H1 (cell line): ENCODE measurements around the gene MEMO1. TPM values are rescaled to one million over a fixed set of nuclear protein-coding genes. Genes with fewer than 3 reads are reported as not detected.
A peak's percentile ranks its signal among the peaks of the same experiment; 100 is the strongest.

Experiments used
- CTCF ChIA-PET: fragments of 300-600 bp; sonication (Branson Sonifier 250); formaldehyde crosslinking; loops from one replicate; lab custom pipeline; 2021; ENCODE audit not compliant: partially characterized antibody; lab: Charles Lee
- POLR2A ChIA-PET: fragments of 300-600 bp; sonication (Branson Sonifier 250); formaldehyde crosslinking; loops from one replicate; lab custom pipeline; 2021; ENCODE audit warnings: inconsistent platforms; ENCODE audit not compliant: partially characterized antibody; lab: Charles Lee
- DNase-seq, 2 experiments: peaks; one replicate each; pipeline versions ENCODE4 v3.0.0 to v3.0.0-alpha.2; 2010 to 2022; ENCODE audit warnings: low spot score in 2 of 2, low read depth in 1 of 2, mixed read lengths in 1 of 2
- FAIRE-seq: peaks from 2 replicates; lab custom pipeline; 2011; peaks lifted over from hg19 to GRCh38; lab: Jason Lieb, UNC
- H2AFZ ChIP-seq: 2 replicates; pipeline ENCODE4 v1.8.1; 2012; ENCODE audit warnings: low read length, inconsistent platforms
- H2AK5ac ChIP-seq: 2 replicates; pipeline ENCODE4 v1.6.1; 2013; ENCODE audit warnings: low read depth, low read length
- H2BK120ac ChIP-seq: replicated peaks from 2 replicates; pipeline ENCODE3; 2013; ENCODE audit warnings: low read depth, low read length, inconsistent platforms
- H2BK12ac ChIP-seq: 2 replicates; pipeline ENCODE4 v1.6.1; 2013; ENCODE audit warnings: low read depth, low read length
- H2BK15ac ChIP-seq: 2 replicates; pipeline ENCODE4 v1.6.1; 2013; ENCODE audit warnings: low read length
- H2BK20ac ChIP-seq: 2 replicates; pipeline ENCODE4 v1.6.1; 2013; ENCODE audit warnings: low read length
- H2BK5ac ChIP-seq: 2 replicates; pipeline ENCODE4 v1.6.1; 2013; ENCODE audit warnings: low read depth, low read length
- H3K14ac ChIP-seq: 2 replicates; pipeline ENCODE4 v1.6.1; 2013; ENCODE audit warnings: inconsistent platforms; ENCODE audit not compliant: insufficient read length
- H3K18ac ChIP-seq: 2 replicates; pipeline ENCODE4 v1.6.1; 2013; ENCODE audit warnings: low read length; ENCODE audit errors: extremely low read depth
- H3K23ac ChIP-seq: 2 replicates; pipeline ENCODE4 v1.6.1; 2013; ENCODE audit warnings: inconsistent platforms; ENCODE audit not compliant: insufficient read length
- H3K23me2 ChIP-seq: 2 replicates; pipeline ENCODE4 v1.6.1; 2013; ENCODE audit warnings: low read depth, low read length
- H3K27ac ChIP-seq: 2 replicates; pipeline ENCODE4 v1.6.1; 2011; ENCODE audit warnings: low read depth, low read length, inconsistent platforms
- H3K27me3 ChIP-seq, 4 experiments: replicated peaks in 1 of 4; 1 replicate in 1 of 4; 2 replicates in 3 of 4; pipeline versions ENCODE4 v1.6.1 to v1.8.1; 2011 to 2013; ENCODE audit warnings: low read length in 3 of 4, mild to moderate bottlenecking in 3 of 4, inconsistent platforms in 2 of 4, mixed read lengths in 2 of 4, moderate library complexity in 1 of 4; ENCODE audit not compliant: control insufficient read depth in 3 of 4, insufficient read depth in 3 of 4; ENCODE audit errors: extremely low read depth in 1 of 4
- H3K36me3 ChIP-seq, 4 experiments: 2 replicates each; pipeline versions ENCODE4 v1.6.1 to v1.8.1; 2011 to 2013; ENCODE audit warnings: mild to moderate bottlenecking in 4 of 4, low read length in 3 of 4, moderate library complexity in 2 of 4, control low read depth in 1 of 4, inconsistent platforms in 1 of 4; ENCODE audit not compliant: insufficient read depth in 4 of 4, control insufficient read depth in 2 of 4
- H3K4ac ChIP-seq: replicated peaks from 2 replicates; pipeline ENCODE3; 2013; ENCODE audit warnings: low read length, low read depth, mixed read lengths, inconsistent platforms; ENCODE audit not compliant: insufficient read length
- H3K4me1 ChIP-seq, 4 experiments: replicated peaks in 1 of 4; 1 replicate in 1 of 4; 2 replicates in 3 of 4; pipeline versions ENCODE4 v1.6.1 to v1.8.1; 2011 to 2013; ENCODE audit warnings: low read length in 3 of 4, inconsistent platforms in 2 of 4, mixed read lengths in 1 of 4; ENCODE audit not compliant: insufficient read depth in 4 of 4, control insufficient read depth in 3 of 4
- H3K4me2 ChIP-seq, 2 experiments: 2 replicates each; pipeline versions ENCODE4 v1.6.1 to v1.8.1; 2011 to 2013; ENCODE audit warnings: low read depth in 2 of 2, low read length in 2 of 2, control low read depth in 1 of 2, inconsistent platforms in 1 of 2, mild to moderate bottlenecking in 1 of 2; ENCODE audit not compliant: insufficient read depth in 1 of 2
- H3K4me3 ChIP-seq, 4 experiments: fragments of 200-600, 300-600 bp in 1 of 4; sonication (generic), shearing (Covaris generic), sonication (Bioruptor Twin) in 1 of 4; 2 replicates each; pipeline versions ENCODE4 v1.5.1 to v1.8.1; 2011 to 2016; ENCODE audit warnings: low read length in 4 of 4, low read depth in 3 of 4, control low read depth in 2 of 4, inconsistent platforms in 2 of 4, mild to moderate bottlenecking in 2 of 4, mixed read lengths in 1 of 4, moderate library complexity in 1 of 4; ENCODE audit not compliant: insufficient read depth in 2 of 4; ENCODE audit errors: extremely low read depth in 1 of 4
- H3K56ac ChIP-seq: replicated peaks from 2 replicates; pipeline ENCODE3; 2013; ENCODE audit warnings: low read depth, mild to moderate bottlenecking, mixed read lengths, low read length, inconsistent platforms; ENCODE audit not compliant: insufficient read length
- H3K79me1 ChIP-seq: 2 replicates; pipeline ENCODE4 v1.6.1; 2013; ENCODE audit warnings: low read depth, low read length, control low read depth
- H3K79me2 ChIP-seq, 2 experiments: 2 replicates each; pipeline versions ENCODE4 v1.6.1 to v1.8.1; 2012 to 2013; ENCODE audit warnings: low read length in 2 of 2, mild to moderate bottlenecking in 2 of 2, inconsistent platforms in 1 of 2; ENCODE audit not compliant: insufficient read depth in 2 of 2, control insufficient read depth in 1 of 2
- H3K9ac ChIP-seq, 4 experiments: replicated peaks in 1 of 4; 1 replicate in 1 of 4; 2 replicates in 3 of 4; pipeline versions ENCODE4 v1.6.1 to v1.8.1; 2011 to 2013; ENCODE audit warnings: low read depth in 3 of 4, low read length in 3 of 4, control low read depth in 2 of 4, mild to moderate bottlenecking in 2 of 4, moderate library complexity in 2 of 4, inconsistent platforms in 1 of 4; ENCODE audit errors: extremely low read depth in 1 of 4
- H3K9me3 ChIP-seq, 2 experiments: 2 replicates each; pipeline versions ENCODE4 v1.6.1 to v1.8.1; 2012 to 2013; ENCODE audit warnings: mild to moderate bottlenecking in 2 of 2, moderate library complexity in 2 of 2, control low read depth in 1 of 2, inconsistent platforms in 1 of 2, low read depth in 1 of 2, low read length in 1 of 2, mixed read lengths in 1 of 2; ENCODE audit not compliant: insufficient read depth in 2 of 2
- H4K20me1 ChIP-seq, 2 experiments: replicated peaks in 1 of 2; 2 replicates each; pipeline versions ENCODE3 to v1.8.1; 2011 to 2013; ENCODE audit warnings: inconsistent platforms in 2 of 2, low read length in 2 of 2, mild to moderate bottlenecking in 1 of 2; ENCODE audit not compliant: insufficient read depth in 2 of 2, control insufficient read depth in 1 of 2
- H4K5ac ChIP-seq: 2 replicates; pipeline ENCODE4 v1.6.1; 2013; ENCODE audit warnings: low read length, low read depth, mixed read lengths, inconsistent platforms; ENCODE audit not compliant: insufficient read length
- H4K8ac ChIP-seq: 2 replicates; pipeline ENCODE4 v1.8.0; 2013; ENCODE audit warnings: mild to moderate bottlenecking, moderate library complexity, low read length, inconsistent platforms; ENCODE audit not compliant: insufficient read depth; ENCODE audit errors: extremely low read depth
- H4K91ac ChIP-seq: replicated peaks from 2 replicates; pipeline ENCODE3; 2013; ENCODE audit warnings: low read length, mixed read lengths, inconsistent platforms; ENCODE audit not compliant: insufficient read length
- RFX5 ChIP-seq: IDR thresholded peaks from 2 replicates; pipeline ENCODE4 v1.6.1; 2011; ENCODE audit warnings: low read depth, low read length, improper control_type of control experiment, borderline replicate concordance
- RNF2 ChIP-seq: fragments of 200-900, 300-1000 bp; sonication (generic); IDR thresholded peaks from 2 replicates; pipeline ENCODE4 v1.7.1; 2016; ENCODE audit warnings: borderline replicate concordance, low read depth, mild to moderate bottlenecking, antibody characterized with exemption, low read length; ENCODE audit not compliant: poor library complexity, severe bottlenecking; ENCODE audit errors: missing control alignments
- SIRT6 ChIP-seq: IDR thresholded peaks from one replicate; pipeline ENCODE4 v1.7.1; 2012; ENCODE audit warnings: low read length, inconsistent platforms
- SP4 ChIP-seq: IDR thresholded peaks from 2 replicates; pipeline ENCODE4 v1.6.1; 2012; ENCODE audit warnings: low read length, inconsistent platforms
- WGBS, 2 experiments: shearing (Covaris generic) in 1 of 2; methylation state at CpG; one replicate each; pipeline versions ENCODE4 v1.1.6 to v1.1.7; 2013 to 2015; ENCODE audit warnings: low lambda C conversion rate in 2 of 2, mixed read lengths in 2 of 2, inconsistent platforms in 1 of 2, low coverage in 1 of 2, missing lambda C conversion rate in 1 of 2; ENCODE audit not compliant: insufficient replicate concordance in 2 of 2, insufficient coverage in 1 of 2, insufficient read length in 1 of 2; ENCODE audit errors: extremely low coverage in 1 of 2, missing lambda C conversion rate in 1 of 2; 5-methylcytosine and 5-hydroxymethylcytosine counted together
- polyA plus RNA-seq, 7 experiments: library from polyadenylated mRNA; depleted of rRNA in 3 of 7; stranded (reverse) in 5 of 7; unstranded in 2 of 7; fragments of >200 nt in 5 of 7; fragments of 200-250 nt in 2 of 7; gene quantifications; 1 replicate in 5 of 7; 2 replicates in 1 of 7; 4 replicates in 1 of 7; pipeline versions ENCODE4 v1.2.1 to v1.2.3, GENCODE V29; 2011 to 2013; ENCODE audit warnings: missing spikeins in 2 of 7, mixed read lengths in 2 of 7
- total RNA-seq: library from RNA; stranded (reverse); fragmentation: NEBNext Ultra II Directional; extraction: Animal tissue kit (Norgen Biotek cat#: 25700); gene quantifications from 2 replicates; pipeline ENCODE4 v1.2.1, GENCODE V29; 2021

The MEMO1 gene
- total and polyA plus RNA-seq, 2 of the 8 experiments (the other 6 are each of a cell fraction or from before 2014, with no cell fraction given) = 26.9 to 54.7 TPM

DNA sequence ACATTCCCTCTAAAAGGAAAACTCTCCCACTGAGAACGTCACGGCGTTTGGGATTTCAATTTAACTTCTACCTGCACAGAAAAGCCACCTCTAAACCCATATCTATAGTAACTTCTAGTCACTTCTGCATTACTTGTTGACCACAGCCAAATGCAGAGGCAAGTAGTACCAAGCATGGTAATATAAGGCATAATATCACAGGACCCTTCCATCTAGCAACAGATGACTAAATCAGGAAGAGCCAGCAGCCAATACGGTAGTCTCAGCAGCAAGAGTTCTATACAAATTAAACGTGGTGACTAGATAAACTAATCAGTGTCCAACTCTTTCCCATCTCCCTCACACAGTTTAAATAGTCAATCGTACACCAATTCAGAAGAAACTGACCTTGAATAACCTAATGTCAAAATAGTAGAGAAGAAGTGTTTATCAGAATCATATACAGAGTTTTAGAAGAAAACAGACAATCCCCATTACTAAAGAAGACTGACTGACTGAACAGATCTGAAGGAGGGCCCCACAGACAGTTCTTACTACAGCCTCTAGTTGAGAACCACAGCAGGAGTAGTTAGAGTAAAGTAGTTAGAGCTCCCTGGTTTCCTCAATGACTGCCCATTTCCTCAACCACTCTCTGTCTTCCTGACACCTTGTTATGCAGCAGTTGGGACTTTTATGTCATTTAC lies 30.0 kb downstream of the MEMO1 start:
- WGBS, 2 experiments = 89% methylated on average over 6 of the region's 6 CpGs; no CpG with 5 or more reads in 1 of the 2 experiments
- TF ChIP-seq RFX5 = peak; percentile 83
- TF ChIP-seq RNF2 = no peak
- no peak for TF ChIP-seq SP4
- TF ChIP-seq SIRT6 = no peak
- no peaks in the 10 kb centered on the region for H3K36me3 ChIP-seq
- H3K23me2 ChIP-seq = no peaks in the 10 kb centered on the region
- FAIRE-seq (peak; percentile 42), DNase-seq (no peak)
- no peak overlapping the region for H2BK12ac ChIP-seq
- ChIA-PET CTCF (interaction anchor here (0.6 kb wide), 1 partner anchor 13 kb away, joined by 3 read pairs; no protein-coding TSS in a partner anchor), POLR2A (no interaction called here)
- no peak overlapping the region for H2BK20ac ChIP-seq
- no peak overlapping the region for H3K23ac ChIP-seq
- no peak overlapping the region for H2BK5ac ChIP-seq
- no peaks in the 10 kb centered on the region; a peak in 2 of 7 replicates for H3K4me1 ChIP-seq
- no peaks in the 10 kb centered on the region for H3K27me3 ChIP-seq
- peaks cover 0 to 82% of the 10 kb centered on the region in 2 experiments; a peak in 3 of 4 replicates for H3K79me2 ChIP-seq
- H3K18ac ChIP-seq = no peak overlapping the region
- H3K9ac ChIP-seq = no peak overlapping the region
- H2BK15ac ChIP-seq = no peak overlapping the region
- H4K5ac ChIP-seq = no peak overlapping the region
- H4K8ac ChIP-seq = no peak overlapping the region
- H3K9me3 ChIP-seq = no peaks in the 10 kb centered on the region
- H3K4me3 ChIP-seq = no peak overlapping the region
- H3K79me1 ChIP-seq = peaks cover 5% of the 10 kb centered on the region
- no peak overlapping the region for H2BK120ac ChIP-seq
- no peak overlapping the region for H3K27ac ChIP-seq
- H3K4ac ChIP-seq = no peak overlapping the region
- no peak overlapping the region for H3K14ac ChIP-seq
- no peak overlapping the region for H4K91ac ChIP-seq
- no peak overlapping the region for H3K56ac ChIP-seq
- no peak overlapping the region for H3K4me2 ChIP-seq
- no peak overlapping the region for H2AK5ac ChIP-seq
- no peak overlapping the region for H2AFZ ChIP-seq
- peaks cover 3% of the 10 kb centered on the region in 2 experiments for H4K20me1 ChIP-seq
